ENCODE data around the gene CRCP.
"Not testable (repeated sequence)": the region's sequence is repeated elsewhere in the genome, so short reads cannot be mapped to it uniquely, and the experiment has no call there.

Gene CRCP
- total RNA-seq, result 35.0 to 58.5 (median 47.1) reads per million in 9 experiments

DNA sequence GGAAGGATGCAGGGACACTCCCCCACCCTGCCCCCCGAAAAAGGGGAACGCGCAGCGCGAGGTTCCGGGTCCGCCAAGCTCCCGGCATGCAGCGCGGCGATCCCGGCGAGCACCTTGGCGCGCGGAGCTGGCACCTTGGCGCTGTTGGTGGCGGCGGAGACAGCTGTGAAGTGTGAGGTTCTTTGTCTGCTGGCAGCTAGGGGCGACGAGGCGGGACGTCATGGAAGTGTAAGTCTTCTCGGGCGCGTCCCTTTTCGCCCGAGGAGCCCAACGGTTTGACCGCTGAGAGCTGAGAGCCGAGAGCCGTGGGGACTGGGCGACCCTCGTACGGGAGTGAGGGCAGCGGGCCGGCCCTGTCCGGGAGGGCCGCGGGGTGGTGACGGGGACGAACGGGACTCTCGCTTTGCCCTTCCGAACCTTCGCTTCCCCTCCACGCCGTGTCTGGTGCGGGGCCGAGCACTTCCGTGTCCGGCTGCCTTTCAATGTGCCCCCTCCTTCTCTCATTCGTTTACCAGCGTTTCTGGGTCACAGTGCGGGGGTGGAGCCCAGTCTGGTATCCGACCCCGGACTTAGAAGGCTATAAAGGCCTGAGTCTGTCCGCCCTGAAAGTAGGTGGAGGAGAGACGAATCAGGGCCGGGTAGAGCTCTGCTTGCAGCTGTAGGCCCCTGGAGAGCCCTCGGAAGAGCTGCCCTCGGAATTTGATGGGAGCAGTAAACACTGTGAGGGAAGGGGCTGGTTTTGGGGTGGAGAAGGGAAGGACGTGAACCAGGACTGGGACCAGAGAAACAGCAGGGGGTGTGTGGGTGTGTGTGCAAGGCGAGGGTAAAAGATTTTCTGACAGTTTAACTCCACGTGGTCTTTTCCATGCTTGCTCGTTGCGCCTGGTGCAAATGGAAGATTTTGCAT, at the start of gene CRCP:
Gene CRCP (plus strand): TSS at position 105 of the 907 bp plus-strand sequence. CDS start 116 bp downstream, at position 221.
- DNase-seq (peak; percentile 85 to 88 (median 87)), ATAC-seq (replicated peaks) (peak; percentile 89)
- Mint-ChIP-seq H3K27me3 (no peaks in the 10 kb centered on the region), H3K4me3 (peak within 1 kb of the TSS; percentile 93 to 97), H3K4me1 (ENCODE audit: low read depth in 2 of 2) (peaks cover 37 to 44% of the 10 kb centered on the region in 2 donors), H3K36me3 (ENCODE audit: insufficient read depth) (peaks cover 40% of the 10 kb centered on the region), H3K27ac (peak within 1 kb of the TSS; percentile 99), H3K9me3 (no peaks in the 10 kb centered on the region)

DNA sequence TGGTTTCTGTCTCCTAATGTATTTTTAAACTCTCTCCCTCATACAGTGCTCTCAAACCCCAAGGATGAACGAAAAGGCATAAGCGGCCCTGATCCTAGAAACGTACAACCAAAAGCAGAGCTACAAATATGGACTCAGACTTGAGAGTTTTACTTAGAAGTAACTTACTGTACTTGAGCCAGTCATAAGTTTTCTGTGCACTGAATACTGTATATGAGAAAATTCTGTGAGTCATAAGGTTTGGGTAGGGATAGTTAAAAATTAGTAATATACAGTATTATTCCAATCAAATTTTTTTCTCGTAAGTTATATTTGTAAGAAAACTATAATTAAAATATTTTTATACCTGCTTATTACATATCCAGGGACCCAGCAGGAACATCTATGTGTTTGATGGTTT, 44.9 kb upstream of the CRCP start:
- Mint-ChIP-seq H3K4me3 (no peak overlapping the region), H3K36me3 (ENCODE audit: insufficient read depth) (peaks cover 3% of the 10 kb centered on the region), H3K27me3 (no peaks in the 10 kb centered on the region), H3K4me1 (ENCODE audit: low read depth in 2 of 2) (peaks cover 0 to 2% of the 10 kb centered on the region in 2 donors), H3K27ac (no peak overlapping the region), H3K9me3 (no peaks in the 10 kb centered on the region)
- ATAC-seq (replicated peaks) (no peak), DNase-seq (no peak)

DNA sequence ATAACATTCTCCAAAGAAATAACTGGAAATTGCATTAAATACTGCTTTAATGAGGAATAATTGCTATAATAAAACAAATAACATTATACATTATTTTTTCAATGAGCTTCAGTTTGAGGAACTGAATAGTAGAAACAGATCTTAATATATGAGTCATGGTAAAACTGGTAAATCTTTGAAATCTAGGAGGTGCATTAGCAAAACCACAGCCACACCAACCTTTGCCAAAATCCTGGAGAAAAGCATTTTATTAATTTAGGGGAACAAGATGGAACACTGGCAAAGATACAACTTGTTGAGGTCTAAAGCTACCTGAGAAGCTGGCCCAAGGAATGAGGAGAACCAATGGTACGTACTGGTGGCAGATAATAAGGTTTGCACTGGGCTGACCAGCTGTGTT, 44.4 kb upstream of the CRCP start:
- H3K9me3 Mint-ChIP-seq, result no peaks in the 10 kb centered on the region
- no peak overlapping the region for H3K4me3 Mint-ChIP-seq
- no peaks in the 10 kb centered on the region for H3K27me3 Mint-ChIP-seq
- no peak overlapping the region for H3K27ac Mint-ChIP-seq
- H3K4me1 Mint-ChIP-seq (ENCODE audit: low read depth in 2 of 2), result peaks cover 0 to 2% of the 10 kb centered on the region in 2 donors
- peaks cover 3% of the 10 kb centered on the region for H3K36me3 Mint-ChIP-seq (ENCODE audit: insufficient read depth)
- ATAC-seq (replicated peaks), result no peak
- DNase-seq, result no peak

DNA sequence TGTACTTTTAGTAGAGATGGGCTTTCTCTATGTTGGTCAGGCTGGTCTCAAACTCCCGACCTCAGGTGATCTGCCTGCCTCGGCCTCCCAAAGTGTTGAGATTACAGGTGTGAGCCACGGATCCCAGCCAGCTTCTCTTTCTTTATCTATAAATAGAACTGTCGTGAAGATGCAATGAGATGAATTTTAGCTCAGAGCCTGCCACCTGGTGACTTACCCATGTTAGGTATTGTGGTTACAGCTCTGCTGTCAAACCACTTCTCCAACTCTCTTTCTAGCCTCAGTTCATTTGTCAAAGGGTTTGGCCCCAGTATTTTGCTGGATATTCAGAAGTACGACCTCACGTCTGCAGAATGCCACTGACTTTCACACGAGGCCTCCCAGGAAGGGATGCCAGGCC, 42.4 kb upstream of the CRCP start:
- H3K36me3 Mint-ChIP-seq (ENCODE audit: insufficient read depth); DNase-seq; H3K27me3 Mint-ChIP-seq; ATAC-seq (replicated peaks); H3K4me3 Mint-ChIP-seq; H3K9me3 Mint-ChIP-seq: not testable (repeated sequence)
- Mint-ChIP-seq H3K4me1 (ENCODE audit: low read depth in 2 of 2) (peaks cover 6 to 10% of the 10 kb centered on the region in 2 donors), H3K27ac (peak overlapping the region in 1 of 2 donors; percentile 19)

DNA sequence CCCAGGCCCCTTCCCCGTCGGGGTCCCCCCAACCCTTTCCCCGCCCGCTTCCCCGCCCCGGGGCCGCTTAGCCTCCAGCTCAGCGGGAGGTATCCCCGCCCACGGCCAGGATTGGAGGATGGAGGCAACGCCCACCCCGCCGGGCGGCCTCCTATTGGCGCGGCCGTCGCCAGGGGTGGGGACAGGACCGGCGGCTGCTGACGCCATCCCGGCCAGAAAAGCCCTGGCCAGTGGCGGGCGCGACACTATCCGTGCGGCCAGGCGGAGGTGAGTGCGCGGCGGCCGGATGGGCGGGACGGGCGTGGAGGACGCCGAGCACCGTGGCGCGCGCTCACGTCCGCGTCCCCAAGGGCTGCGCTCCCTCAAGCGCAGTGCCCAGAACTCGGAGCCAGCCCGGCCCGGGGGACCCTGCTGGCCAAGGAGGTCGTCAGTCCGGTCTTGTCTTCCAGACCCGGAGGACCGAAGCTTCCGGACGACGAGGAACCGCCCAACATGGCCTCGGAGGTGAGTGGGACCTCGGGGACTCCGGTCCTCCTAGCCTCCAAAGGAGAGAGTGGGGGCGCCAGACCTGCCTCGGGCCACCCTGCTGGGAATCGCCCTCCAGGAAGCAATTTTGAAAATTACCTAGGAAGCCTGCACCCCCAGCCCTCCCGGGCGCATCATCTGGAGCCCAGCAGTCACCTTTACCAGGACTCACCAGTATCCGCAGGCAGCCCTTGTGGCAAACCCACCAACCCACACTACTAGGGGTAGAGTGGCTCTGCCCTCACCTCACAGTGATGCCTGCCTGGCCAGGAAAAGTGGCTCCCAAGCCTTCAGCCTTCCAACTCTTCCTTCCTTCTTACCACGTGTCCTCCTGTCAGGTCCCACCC, 38.8 kb upstream of the CRCP start, which contains the start of gene ASL:
Gene ASL (plus strand): TSS at position 230 of the 872 bp plus-strand sequence. CDS start 263 bp downstream, at position 493.
- Mint-ChIP-seq H3K27ac (peak within 1 kb of the TSS; percentile 81 to 93), H3K36me3 (ENCODE audit: insufficient read depth) (peaks cover 9% of the 10 kb centered on the region), H3K27me3 (no peaks in the 10 kb centered on the region), H3K9me3 (no peaks in the 10 kb centered on the region), H3K4me1 (ENCODE audit: low read depth in 2 of 2) (peaks cover 6 to 18% of the 10 kb centered on the region in 2 donors), H3K4me3 (peak within 1 kb of the TSS; percentile 84 to 86)
- DNase-seq (peak; percentile 78 to 84 (median 80)), ATAC-seq (replicated peaks) (peak; percentile 96)

DNA sequence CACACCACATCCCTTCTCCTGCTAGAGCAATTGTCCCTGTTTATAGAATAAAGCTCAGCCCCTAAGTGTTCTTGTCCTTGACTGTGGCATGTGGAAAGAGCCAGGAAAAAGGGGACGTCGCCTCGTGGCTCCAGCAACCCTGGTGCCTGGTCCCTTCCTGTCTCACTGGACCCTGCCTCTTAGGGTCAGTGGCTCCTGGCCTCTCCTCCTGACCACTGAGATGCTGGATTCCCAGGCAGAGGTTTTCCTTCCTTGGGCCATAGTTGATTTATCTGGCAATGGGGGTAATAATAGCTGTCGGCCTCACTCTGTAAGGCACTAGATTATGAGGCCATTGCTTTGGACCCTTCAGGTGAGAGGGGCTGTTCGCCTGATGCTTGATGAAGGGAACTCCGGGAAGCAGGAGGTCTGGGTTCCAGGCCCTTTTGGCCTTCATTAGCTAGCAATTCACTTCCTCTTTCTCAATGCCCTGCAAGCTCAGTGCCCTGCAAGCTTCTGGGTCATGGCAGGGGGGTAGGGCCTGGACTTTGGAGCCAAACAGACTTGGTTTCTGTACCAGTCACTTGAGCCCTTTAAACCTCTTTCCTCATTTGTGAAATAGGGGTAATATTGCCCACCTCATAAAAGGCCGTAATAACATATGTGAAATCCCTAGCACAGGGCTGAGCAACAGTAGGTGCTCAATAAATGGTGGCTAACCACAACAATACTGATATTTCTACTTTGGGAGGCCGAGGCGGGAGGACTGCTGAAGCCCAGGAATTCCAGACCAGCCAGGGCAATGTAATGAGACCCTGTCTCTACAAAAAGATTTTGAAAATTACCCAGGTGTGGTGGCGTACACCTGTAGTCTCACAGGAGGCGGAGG, 38.0 kb upstream of the CRCP start:
- no peaks in the 10 kb centered on the region for H3K27me3 Mint-ChIP-seq
- peaks cover 9% of the 10 kb centered on the region for H3K36me3 Mint-ChIP-seq (ENCODE audit: insufficient read depth)
- no peaks in the 10 kb centered on the region for H3K9me3 Mint-ChIP-seq
- DNase-seq (no peak), ATAC-seq (replicated peaks) (no peak)
- peaks cover 6 to 18% of the 10 kb centered on the region in 2 donors for H3K4me1 Mint-ChIP-seq (ENCODE audit: low read depth in 2 of 2)
- peak overlapping the region; percentile 84 to 86 for H3K4me3 Mint-ChIP-seq
- H3K27ac Mint-ChIP-seq, result peak overlapping the region; percentile 81 to 93

DNA sequence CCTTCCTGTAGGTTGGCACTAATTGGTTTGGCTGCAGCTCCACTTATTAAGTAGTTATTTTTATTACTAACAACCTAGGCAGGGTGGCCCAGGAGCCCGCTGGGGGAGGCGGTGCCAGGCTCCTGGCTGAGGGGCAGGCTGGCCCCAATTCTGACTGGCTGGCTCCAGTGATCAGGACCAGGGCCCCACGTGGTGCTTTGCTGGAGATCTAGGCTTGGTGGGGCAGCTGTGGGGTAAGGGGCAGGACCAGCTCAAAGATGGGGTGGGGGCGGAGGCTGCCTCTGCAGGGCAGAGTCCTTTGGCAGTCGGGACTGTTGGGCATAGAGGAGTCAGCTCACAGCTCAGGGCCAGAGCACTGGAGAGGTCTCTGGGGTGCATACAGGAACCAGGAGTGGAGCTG, 36.6 kb upstream of the CRCP start:
- no peaks in the 10 kb centered on the region for H3K9me3 Mint-ChIP-seq
- H3K36me3 Mint-ChIP-seq (ENCODE audit: insufficient read depth), result peaks cover 16% of the 10 kb centered on the region
- H3K4me1 Mint-ChIP-seq (ENCODE audit: low read depth in 2 of 2), result peaks cover 5 to 18% of the 10 kb centered on the region in 2 donors
- no peaks in the 10 kb centered on the region for H3K27me3 Mint-ChIP-seq
- H3K4me3 Mint-ChIP-seq, result no peak overlapping the region
- no peak for ATAC-seq (replicated peaks)
- no peak for DNase-seq
- H3K27ac Mint-ChIP-seq, result peak overlapping the region in 1 of 2 donors; percentile 36

DNA sequence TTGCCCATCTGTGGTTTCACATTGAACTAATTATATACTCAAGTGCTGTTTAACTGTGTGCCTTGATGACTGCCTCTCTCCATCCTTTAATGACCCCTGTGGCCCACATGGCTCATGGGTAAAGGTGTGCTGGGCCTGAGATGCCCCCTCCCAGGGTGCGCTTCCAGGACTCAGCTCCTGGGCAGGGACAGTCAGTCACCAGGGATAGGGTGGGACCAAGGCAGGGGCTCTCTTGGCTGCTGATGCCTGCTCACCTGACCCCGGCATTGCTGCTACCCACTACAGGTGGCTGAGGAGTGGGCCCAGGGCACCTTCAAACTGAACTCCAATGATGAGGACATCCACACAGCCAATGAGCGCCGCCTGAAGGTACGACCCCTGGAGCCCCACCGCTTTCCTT, 32.6 kb upstream of the CRCP start:
- no peak for ATAC-seq (replicated peaks)
- DNase-seq, result no peak
- Mint-ChIP-seq H3K4me1 (ENCODE audit: low read depth in 2 of 2) (peaks cover 0 to 9% of the 10 kb centered on the region in 2 donors), H3K27ac (peak overlapping the region; percentile 46), H3K27me3 (no peaks in the 10 kb centered on the region), H3K36me3 (ENCODE audit: insufficient read depth) (peaks cover 21% of the 10 kb centered on the region), H3K9me3 (no peaks in the 10 kb centered on the region), H3K4me3 (no peak overlapping the region)

DNA sequence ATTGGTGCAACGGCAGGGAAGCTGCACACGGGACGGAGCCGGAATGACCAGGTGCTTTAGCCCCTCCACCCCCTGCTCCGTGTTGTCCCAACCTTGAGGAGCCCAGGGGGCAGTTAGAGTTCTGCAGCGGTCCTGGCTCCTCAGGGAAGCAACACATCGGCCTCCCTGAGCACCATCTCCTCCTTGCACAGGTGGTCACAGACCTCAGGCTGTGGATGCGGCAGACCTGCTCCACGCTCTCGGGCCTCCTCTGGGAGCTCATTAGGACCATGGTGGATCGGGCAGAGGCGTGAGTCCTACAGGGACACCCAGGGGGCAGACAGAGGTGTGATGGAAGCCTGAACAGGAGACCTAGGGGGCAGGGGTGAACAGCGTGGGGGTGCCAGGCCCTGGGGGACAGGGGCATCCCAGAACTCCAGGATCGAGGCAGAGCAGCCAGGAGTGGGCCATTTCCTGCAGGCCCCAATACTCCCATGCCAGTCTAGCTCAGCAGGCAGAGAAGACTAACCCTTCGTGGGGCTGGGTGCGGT, 31.7 kb upstream of the CRCP start:
- ATAC-seq (replicated peaks), result no peak
- Mint-ChIP-seq H3K36me3 (ENCODE audit: insufficient read depth) (peaks cover 17% of the 10 kb centered on the region), H3K4me3 (no peak overlapping the region), H3K4me1 (ENCODE audit: low read depth in 2 of 2) (peaks cover 0 to 2% of the 10 kb centered on the region in 2 donors), H3K9me3 (no peaks in the 10 kb centered on the region), H3K27me3 (no peaks in the 10 kb centered on the region), H3K27ac (peak overlapping the region; percentile 46 to 74)
- DNase-seq, result no peak

DNA sequence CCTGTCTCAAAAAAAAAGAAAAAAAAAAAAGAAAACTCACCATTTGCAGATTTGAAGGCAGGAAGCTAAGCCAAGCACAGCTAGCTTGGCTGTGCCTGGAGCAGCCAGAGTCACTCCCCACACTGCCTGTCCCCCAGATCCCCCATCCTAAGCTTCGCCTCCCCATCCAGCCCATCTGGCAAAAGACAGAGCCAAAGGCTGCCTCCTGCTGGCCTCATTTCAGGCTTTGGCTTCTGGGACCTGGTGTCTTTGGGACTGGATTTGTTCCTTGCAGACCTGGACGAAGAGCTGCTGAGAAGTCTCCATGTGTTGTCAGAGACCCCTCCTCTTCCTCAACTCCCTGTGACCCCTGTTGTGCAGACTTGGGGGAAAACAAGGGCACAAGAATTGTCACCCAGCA, 31.0 kb upstream of the CRCP start:
- peak overlapping the region in 1 of 2 donors; percentile 74 for H3K27ac Mint-ChIP-seq
- no peaks in the 10 kb centered on the region for H3K4me1 Mint-ChIP-seq (ENCODE audit: low read depth in 2 of 2)
- no peaks in the 10 kb centered on the region for H3K9me3 Mint-ChIP-seq
- H3K27me3 Mint-ChIP-seq, result no peaks in the 10 kb centered on the region
- no peak overlapping the region for H3K4me3 Mint-ChIP-seq
- peaks cover 17% of the 10 kb centered on the region for H3K36me3 Mint-ChIP-seq (ENCODE audit: insufficient read depth)
- no peak for DNase-seq
- ATAC-seq (replicated peaks), result no peak

DNA sequence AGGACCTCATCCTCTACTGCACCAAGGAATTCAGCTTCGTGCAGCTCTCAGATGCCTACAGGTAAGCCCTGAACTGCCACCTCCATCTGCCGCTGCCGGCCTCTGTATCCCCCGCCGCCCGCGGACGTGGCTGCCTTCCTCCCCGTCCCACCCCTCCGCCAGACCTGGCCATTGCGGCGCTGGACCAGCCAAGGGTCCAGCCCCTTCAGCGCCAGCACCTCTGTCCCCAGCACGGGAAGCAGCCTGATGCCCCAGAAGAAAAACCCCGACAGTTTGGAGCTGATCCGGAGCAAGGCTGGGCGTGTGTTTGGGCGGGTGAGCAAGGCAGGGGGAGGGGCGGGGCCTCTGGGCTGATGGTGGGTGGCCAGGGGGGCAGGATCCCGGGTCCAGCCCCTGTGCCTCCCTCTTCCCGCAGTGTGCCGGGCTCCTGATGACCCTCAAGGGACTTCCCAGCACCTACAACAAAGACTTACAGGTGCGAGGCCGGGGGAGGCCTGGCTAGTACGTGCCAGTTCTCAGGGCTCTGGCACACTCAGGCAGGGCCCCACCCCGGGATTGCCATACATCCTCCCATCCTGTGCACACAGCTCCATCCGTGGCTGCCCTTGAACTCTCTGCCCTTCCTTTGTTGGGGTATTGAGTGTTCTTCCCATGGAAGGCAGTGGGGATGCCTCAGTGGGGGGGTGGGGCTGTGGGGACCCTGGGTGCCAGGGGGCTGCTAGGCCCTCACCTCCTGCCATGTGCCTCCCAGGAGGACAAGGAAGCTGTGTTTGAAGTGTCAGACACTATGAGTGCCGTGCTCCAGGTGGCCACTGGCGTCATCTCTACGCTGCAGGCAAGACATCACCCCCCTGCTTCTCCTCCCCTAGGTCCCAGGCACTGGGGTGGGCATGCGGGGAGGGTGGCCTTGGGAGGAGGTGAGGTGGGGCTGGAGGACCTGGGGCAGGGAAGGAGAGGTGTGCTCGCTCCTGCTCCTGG, 25.5 kb upstream of the CRCP start:
- no peak for ATAC-seq (replicated peaks)
- no peak for DNase-seq
- peaks cover 9% of the 10 kb centered on the region for H3K36me3 Mint-ChIP-seq (ENCODE audit: insufficient read depth)
- no peaks in the 10 kb centered on the region for H3K4me1 Mint-ChIP-seq (ENCODE audit: low read depth in 2 of 2)
- H3K4me3 Mint-ChIP-seq, result no peak overlapping the region
- H3K27ac Mint-ChIP-seq, result no peak overlapping the region
- H3K27me3 Mint-ChIP-seq, result no peaks in the 10 kb centered on the region
- no peaks in the 10 kb centered on the region for H3K9me3 Mint-ChIP-seq

DNA sequence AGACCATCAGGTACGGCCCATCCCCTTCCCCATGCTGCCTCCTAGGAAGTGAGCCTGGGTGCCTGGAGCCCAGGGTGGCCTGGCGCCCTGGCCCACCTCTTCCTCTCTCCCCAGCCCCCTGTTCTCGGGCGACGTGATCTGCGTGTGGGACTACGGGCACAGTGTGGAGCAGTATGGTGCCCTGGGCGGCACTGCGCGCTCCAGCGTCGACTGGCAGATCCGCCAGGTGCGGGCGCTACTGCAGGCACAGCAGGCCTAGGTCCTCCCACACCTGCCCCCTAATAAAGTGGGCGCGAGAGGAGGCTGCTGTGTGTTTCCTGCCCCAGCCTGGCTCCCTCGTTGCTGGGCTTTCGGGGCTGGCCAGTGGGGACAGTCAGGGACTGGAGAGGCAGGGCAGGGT, 22.0 kb upstream of the CRCP start:
- Mint-ChIP-seq H3K4me1 (ENCODE audit: low read depth in 2 of 2) (no peaks in the 10 kb centered on the region), H3K36me3 (ENCODE audit: insufficient read depth) (peaks cover 2% of the 10 kb centered on the region), H3K4me3 (no peak overlapping the region), H3K27ac (no peak overlapping the region), H3K27me3 (no peaks in the 10 kb centered on the region), H3K9me3 (no peaks in the 10 kb centered on the region)
- no peak for ATAC-seq (replicated peaks)
- DNase-seq, result no peak
